Measurements from ENCODE around the gene SPNS3.

SPNS3 gene

GRCh38 chr17:4511199-4511932 is 77.6 kb downstream of the SPNS3 start:
- no peak for DNase-seq

- DNase-seq, result no peak
These were observed 78.7 kb downstream of the SPNS3 start for GRCh38 chr17:4512156-4513112.

- DNase-seq, result no peak
These were observed 79.6 kb downstream of the SPNS3 start for GRCh38 chr17:4513113-4514032.

GRCh38 chr17:4514206-4514605 is 80.5 kb downstream of the SPNS3 start:
- no peak for DNase-seq

GRCh38 chr17:4514779-4515178 is 81.0 kb downstream of the SPNS3 start:
- DNase-seq, result no peak

GRCh38 chr17:4515501-4515900 is 81.8 kb downstream of the SPNS3 start:
- DNase-seq, result no peak

- DNase-seq, result no peak
These were observed 83.0 kb downstream of the SPNS3 start for GRCh38 chr17:4516735-4517134.

GRCh38 chr17:4518901-4519300 is 85.2 kb downstream of the SPNS3 start:
- no peak for DNase-seq

- no peak for DNase-seq
These were observed 85.6 kb downstream of the SPNS3 start for GRCh38 chr17:4519361-4519788.

GRCh38 chr17:4520060-4520893 is 86.5 kb downstream of the SPNS3 start:
- DNase-seq, result no peak

GRCh38 chr17:4520894-4521600 is 87.3 kb downstream of the SPNS3 start:
- DNase-seq, result no peak

GRCh38 chr17:4522661-4523060 is 88.9 kb downstream of the SPNS3 start:
- no peak for DNase-seq

- DNase-seq, result no peak
These were observed 90.2 kb downstream of the SPNS3 start for GRCh38 chr17:4523946-4524345.

- no peak for DNase-seq
These were observed 92.1 kb downstream of the SPNS3 start for GRCh38 chr17:4525691-4526397.

GRCh38 chr17:4527134-4527533 is 93.4 kb downstream of the SPNS3 start:
- DNase-seq, result no peak

- no peak for DNase-seq
These were observed 93.9 kb downstream of the SPNS3 start for GRCh38 chr17:4527566-4528125.

GRCh38 chr17:4529533-4530152 is 95.9 kb downstream of the SPNS3 start:
- DNase-seq, result no peak

- DNase-seq, result no peak
These were observed 97.3 kb downstream of the SPNS3 start for GRCh38 chr17:4530799-4531730.
